HL-60 (cell line): Measurements from ENCODE around the gene HOXD12.
A peak's percentile ranks its signal among the peaks of the same experiment; 100 is the strongest.

Experiments used
- DNase-seq, 2 experiments: peaks; one replicate each; pipeline ENCODE4 v3.0.0-alpha.2; 2010 to 2020; ENCODE audit warnings: low read depth in 1 of 2, low spot score in 1 of 2
- H3K27ac ChIP-seq: fragments of 250-450 bp; sonication (Bioruptor Pico); replicated peaks from 2 replicates; pipeline ENCODE4 v1.5.1; 2020; ENCODE audit warnings: mild to moderate bottlenecking, moderate library complexity
- H3K27me3 ChIP-seq: fragments of 250-450 bp; sonication (Bioruptor Pico); 2 replicates; pipeline ENCODE4 v1.5.1; 2021; ENCODE audit warnings: mild to moderate bottlenecking, moderate library complexity; ENCODE audit not compliant: insufficient read depth, poor library complexity, severe bottlenecking
- H3K4me3 ChIP-seq: replicated peaks from 2 replicates; pipeline ENCODE4 v1.5.1; 2011; ENCODE audit warnings: mild to moderate bottlenecking, control low read depth, low read length; ENCODE audit not compliant: insufficient read depth
- CTCF ChIP-seq: IDR thresholded peaks from one replicate; pipeline ENCODE4 v1.5.1; 2011; ENCODE audit warnings: low read length, control low read depth, inconsistent platforms; ENCODE audit not compliant: insufficient read depth
- GABPA ChIP-seq: IDR thresholded peaks from 2 replicates; pipeline ENCODE4 v1.6.1; 2012; ENCODE audit warnings: low read depth
- POLR2AphosphoS5 ChIP-seq: IDR thresholded peaks from 2 replicates; pipeline ENCODE4 v1.6.1; 2012; ENCODE audit warnings: low read depth
- SPI1 ChIP-seq: IDR thresholded peaks from 2 replicates; pipeline ENCODE4 v1.6.1; 2012; ENCODE audit warnings: low read depth, mild to moderate bottlenecking, borderline replicate concordance
- TF ChIP-seq, protein P1 (sequence below): IDR thresholded peaks from 2 replicates; pipeline ENCODE4 v1.6.1; 2012; ENCODE audit warnings: low read depth; ENCODE audit not compliant: insufficient replicate concordance

HOXD12 gene

DNA sequence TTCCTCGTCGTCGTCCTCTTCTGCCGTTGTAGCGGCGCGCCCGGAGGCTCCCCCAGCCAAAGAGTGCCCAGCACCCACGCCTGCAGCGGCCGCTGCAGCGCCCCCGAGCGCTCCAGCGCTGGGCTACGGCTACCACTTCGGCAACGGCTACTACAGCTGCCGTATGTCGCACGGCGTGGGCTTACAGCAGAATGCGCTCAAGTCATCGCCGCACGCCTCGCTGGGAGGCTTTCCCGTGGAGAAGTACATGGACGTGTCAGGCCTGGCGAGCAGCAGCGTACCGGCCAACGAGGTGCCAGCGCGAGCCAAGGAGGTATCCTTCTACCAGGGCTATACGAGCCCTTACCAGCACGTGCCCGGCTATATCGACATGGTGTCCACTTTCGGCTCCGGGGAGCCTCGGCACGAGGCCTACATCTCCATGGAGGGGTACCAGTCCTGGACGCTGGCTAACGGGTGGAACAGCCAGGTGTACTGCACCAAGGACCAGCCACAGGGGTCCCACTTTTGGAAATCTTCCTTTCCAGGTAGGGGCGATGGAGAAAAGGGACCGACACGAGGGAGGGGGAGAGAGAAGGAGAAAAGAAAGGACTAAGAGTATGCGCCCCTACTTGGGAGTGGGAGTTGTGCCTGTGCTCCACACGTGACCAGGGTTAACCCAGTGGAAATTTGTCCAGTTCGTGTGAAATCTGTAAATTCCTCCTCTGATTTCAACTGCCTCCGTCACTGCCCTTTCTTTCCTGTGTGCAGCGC lies 6.3 kb upstream of the HOXD12 start:
- H3K27me3 ChIP-seq: peaks cover 83% of the 10 kb centered on the region
- peak overlapping the region; percentile 13 for H3K4me3 ChIP-seq
- DNase-seq: no peak
- no peak overlapping the region for H3K27ac ChIP-seq
- TF ChIP-seq CTCF: no peak
- TF ChIP-seq GABPA: no peak
- TF ChIP-seq, protein P1, sequence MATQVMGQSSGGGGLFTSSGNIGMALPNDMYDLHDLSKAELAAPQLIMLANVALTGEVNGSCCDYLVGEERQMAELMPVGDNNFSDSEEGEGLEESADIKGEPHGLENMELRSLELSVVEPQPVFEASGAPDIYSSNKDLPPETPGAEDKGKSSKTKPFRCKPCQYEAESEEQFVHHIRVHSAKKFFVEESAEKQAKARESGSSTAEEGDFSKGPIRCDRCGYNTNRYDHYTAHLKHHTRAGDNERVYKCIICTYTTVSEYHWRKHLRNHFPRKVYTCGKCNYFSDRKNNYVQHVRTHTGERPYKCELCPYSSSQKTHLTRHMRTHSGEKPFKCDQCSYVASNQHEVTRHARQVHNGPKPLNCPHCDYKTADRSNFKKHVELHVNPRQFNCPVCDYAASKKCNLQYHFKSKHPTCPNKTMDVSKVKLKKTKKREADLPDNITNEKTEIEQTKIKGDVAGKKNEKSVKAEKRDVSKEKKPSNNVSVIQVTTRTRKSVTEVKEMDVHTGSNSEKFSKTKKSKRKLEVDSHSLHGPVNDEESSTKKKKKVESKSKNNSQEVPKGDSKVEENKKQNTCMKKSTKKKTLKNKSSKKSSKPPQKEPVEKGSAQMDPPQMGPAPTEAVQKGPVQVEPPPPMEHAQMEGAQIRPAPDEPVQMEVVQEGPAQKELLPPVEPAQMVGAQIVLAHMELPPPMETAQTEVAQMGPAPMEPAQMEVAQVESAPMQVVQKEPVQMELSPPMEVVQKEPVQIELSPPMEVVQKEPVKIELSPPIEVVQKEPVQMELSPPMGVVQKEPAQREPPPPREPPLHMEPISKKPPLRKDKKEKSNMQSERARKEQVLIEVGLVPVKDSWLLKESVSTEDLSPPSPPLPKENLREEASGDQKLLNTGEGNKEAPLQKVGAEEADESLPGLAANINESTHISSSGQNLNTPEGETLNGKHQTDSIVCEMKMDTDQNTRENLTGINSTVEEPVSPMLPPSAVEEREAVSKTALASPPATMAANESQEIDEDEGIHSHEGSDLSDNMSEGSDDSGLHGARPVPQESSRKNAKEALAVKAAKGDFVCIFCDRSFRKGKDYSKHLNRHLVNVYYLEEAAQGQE: no peak
- TF ChIP-seq SPI1: no peak
- no peak for TF ChIP-seq POLR2AphosphoS5

DNA sequence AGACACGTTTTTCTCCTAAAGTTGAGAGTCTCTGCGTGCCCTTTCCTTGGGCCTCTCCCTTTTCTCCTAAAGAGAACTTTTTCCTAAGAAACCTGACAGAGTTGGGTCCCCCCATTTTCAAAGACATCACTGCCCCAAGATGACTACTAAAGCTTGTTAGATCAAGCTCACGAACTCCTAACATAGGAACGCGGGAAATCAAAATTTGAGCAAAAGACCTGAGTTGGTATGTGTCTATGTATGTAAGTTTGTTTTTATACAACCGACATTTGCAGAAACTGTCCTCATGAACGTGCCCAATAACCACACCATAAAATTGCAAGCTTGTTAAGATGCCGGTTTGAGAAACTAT lies 5.7 kb upstream of the HOXD12 start:
- Histone ChIP-seq H3K27ac (no peak overlapping the region), H3K27me3 (peaks cover 83% of the 10 kb centered on the region), H3K4me3 (no peak overlapping the region)
- TF ChIP-seq POLR2AphosphoS5: no peak
- DNase-seq: no peak

DNA sequence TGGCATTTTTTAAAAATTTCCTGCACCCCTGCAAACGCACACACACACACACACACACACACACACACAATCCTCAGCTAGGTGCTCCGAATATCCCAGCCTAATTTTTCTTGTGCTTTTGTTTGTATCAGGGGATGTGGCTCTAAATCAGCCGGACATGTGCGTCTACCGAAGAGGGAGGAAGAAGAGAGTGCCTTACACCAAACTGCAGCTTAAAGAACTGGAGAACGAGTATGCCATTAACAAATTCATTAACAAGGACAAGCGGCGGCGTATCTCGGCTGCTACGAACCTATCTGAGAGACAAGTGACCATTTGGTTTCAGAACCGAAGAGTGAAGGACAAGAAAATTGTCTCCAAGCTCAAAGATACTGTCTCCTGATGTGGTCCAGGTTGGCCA lies 5.2 kb upstream of the HOXD12 start:
- peaks cover 83% of the 10 kb centered on the region for H3K27me3 ChIP-seq
- H3K4me3 ChIP-seq: no peak overlapping the region
- no peak overlapping the region for H3K27ac ChIP-seq
- TF ChIP-seq CTCF (no peak), GABPA (no peak), SPI1 (no peak), POLR2AphosphoS5 (no peak)
- TF ChIP-seq, protein P1: no peak
- no peak for DNase-seq

DNA sequence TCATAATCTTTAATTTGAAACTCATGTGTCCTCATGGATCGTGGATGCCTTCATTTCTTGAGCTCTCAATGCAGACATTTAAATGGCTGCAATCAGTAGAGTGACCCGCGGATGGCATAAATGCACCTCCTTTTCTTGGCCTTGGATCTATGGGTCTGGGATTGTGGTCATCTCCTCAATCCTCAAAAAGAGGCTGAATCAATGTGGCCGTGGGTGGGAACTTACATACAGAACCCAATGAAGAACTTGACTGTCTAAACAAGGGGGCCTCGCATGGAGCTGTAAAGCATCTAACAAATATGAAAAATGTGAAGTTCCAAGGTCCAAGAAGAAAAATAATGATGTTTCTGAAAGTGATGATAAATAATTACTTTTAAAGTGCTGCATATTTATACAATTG lies 4.2 kb upstream of the HOXD12 start:
- Histone ChIP-seq H3K27me3 (peaks cover 80% of the 10 kb centered on the region), H3K27ac (no peak overlapping the region), H3K4me3 (no peak overlapping the region)
- no peak for DNase-seq
- TF ChIP-seq, protein P1: no peak
- TF ChIP-seq GABPA (no peak), CTCF (no peak), POLR2AphosphoS5 (no peak), SPI1 (no peak)
